HG02970 (cell line): Measurements from ENCODE around the gene RAET1G.
"Not testable (repeated sequence)": the region's sequence is repeated elsewhere in the genome, so short reads cannot be mapped to it uniquely, and the experiment has no call there.

ENCODE experiments used
- ATAC-seq: cut with Tn5 transposase; IDR thresholded peaks from one replicate; pipeline ENCODE4 v1.9.1; 2021; ENCODE audit warnings: mild to moderate bottlenecking, moderate library complexity, moderate number of reproducible peaks; ENCODE audit not compliant: unreplicated experiment, low FRiP score

RAET1G gene

GRCh38 chr6:149922642-149923326, at the start of gene RAET1G:
RAET1G (minus strand) TSS chr6:149923121; CDS start chr6:149923010, 111 bp downstream.
- ATAC-seq: no peak

GRCh38 chr6:149969635-149970034, 46.7 kb upstream of the RAET1G start:
- ATAC-seq: no peak

GRCh38 chr6:149968909-149969308, 46.0 kb upstream of the RAET1G start:
- not testable (repeated sequence) for ATAC-seq

GRCh38 chr6:149967999-149968398, 45.1 kb upstream of the RAET1G start:
- not testable (repeated sequence) for ATAC-seq

- no peak for ATAC-seq
Measured at GRCh38 chr6:149967591-149967990, 44.7 kb upstream of the RAET1G start.

- not testable (repeated sequence) for ATAC-seq
Measured at GRCh38 chr6:149966319-149966718, 43.4 kb upstream of the RAET1G start.

GRCh38 chr6:149965194-149966020, 42.5 kb upstream of the RAET1G start:
- no peak for ATAC-seq

- ATAC-seq: no peak
Measured at GRCh38 chr6:149964308-149965193, 41.6 kb upstream of the RAET1G start.

- ATAC-seq: no peak
Measured at GRCh38 chr6:149963462-149964307, 40.8 kb upstream of the RAET1G start, which contains the start of gene ULBP1. ULBP1 (plus strand) TSS chr6:149963943; CDS start chr6:149964050, 107 bp downstream.

GRCh38 chr6:149963212-149963461, 40.2 kb upstream of the RAET1G start:
- ATAC-seq: no peak

- no peak for ATAC-seq
Measured at GRCh38 chr6:149962461-149963211, 39.7 kb upstream of the RAET1G start.

- no peak for ATAC-seq
Measured at GRCh38 chr6:149961728-149962425, 39.0 kb upstream of the RAET1G start.

- no peak for ATAC-seq
Measured at GRCh38 chr6:149960488-149960887, 37.6 kb upstream of the RAET1G start.

- ATAC-seq: not testable (repeated sequence)
Measured at GRCh38 chr6:149959806-149960205, 36.9 kb upstream of the RAET1G start.

- ATAC-seq: not testable (repeated sequence)
Measured at GRCh38 chr6:149958124-149958523, 35.2 kb upstream of the RAET1G start.

- ATAC-seq: not testable (repeated sequence)
Measured at GRCh38 chr6:149955654-149956317, 32.9 kb upstream of the RAET1G start.

- ATAC-seq: not testable (repeated sequence)
Measured at GRCh38 chr6:149954984-149955653, 32.2 kb upstream of the RAET1G start.
